ENCODE data around the gene IL1F10. TPM values are rescaled to one million over a fixed set of nuclear protein-coding genes. Genes with fewer than 3 reads are reported as not detected.

Gene IL1F10
- total RNA-seq, 4 donors from 2014 or later = 0.80 to 23.2 (median 18.3) TPM

DNA sequence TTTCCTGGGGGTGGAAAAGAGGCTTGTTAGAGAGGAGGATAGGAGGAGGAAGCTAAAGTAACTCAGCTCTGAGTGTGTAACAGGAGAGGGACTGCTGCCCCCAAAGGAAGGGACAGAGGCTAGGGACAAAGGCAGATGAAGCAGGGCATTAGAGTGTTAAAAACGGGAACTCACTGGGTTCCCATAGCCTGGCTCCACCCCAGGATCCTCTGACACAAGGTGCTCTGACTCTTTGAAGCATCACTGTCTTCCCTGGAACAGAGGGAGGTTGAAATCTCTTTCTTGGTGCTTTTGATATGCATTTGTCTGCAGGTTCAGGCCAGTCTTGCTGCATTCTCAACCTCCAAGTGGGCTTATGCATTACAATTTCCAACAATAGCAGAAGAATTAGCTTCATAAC lies 39.7 kb upstream of the IL1F10 start:
- WGBS = 0% methylated on average over 1 of the region's 1 CpG
- H3K27me3 ChIP-seq = peaks cover 52% of the 10 kb centered on the region
- no peak for DNase-seq (ENCODE audit: low spot score in 2 of 2)
- no peaks in the 10 kb centered on the region for H3K36me3 ChIP-seq
- H3K27ac ChIP-seq = no peak overlapping the region
- no peak overlapping the region for H3K4me3 ChIP-seq
- no peaks in the 10 kb centered on the region for H3K4me1 ChIP-seq
- H3K9me3 ChIP-seq = no peaks in the 10 kb centered on the region
- TF ChIP-seq POLR2A (IDR thresholded peaks at IDR 0.05) = no peak
- no peak for TF ChIP-seq POLR2AphosphoS5 (IDR thresholded peaks at IDR 0.05)
- TF ChIP-seq EP300 (IDR thresholded peaks at IDR 0.05) = no peak
- TF ChIP-seq, protein P1, sequence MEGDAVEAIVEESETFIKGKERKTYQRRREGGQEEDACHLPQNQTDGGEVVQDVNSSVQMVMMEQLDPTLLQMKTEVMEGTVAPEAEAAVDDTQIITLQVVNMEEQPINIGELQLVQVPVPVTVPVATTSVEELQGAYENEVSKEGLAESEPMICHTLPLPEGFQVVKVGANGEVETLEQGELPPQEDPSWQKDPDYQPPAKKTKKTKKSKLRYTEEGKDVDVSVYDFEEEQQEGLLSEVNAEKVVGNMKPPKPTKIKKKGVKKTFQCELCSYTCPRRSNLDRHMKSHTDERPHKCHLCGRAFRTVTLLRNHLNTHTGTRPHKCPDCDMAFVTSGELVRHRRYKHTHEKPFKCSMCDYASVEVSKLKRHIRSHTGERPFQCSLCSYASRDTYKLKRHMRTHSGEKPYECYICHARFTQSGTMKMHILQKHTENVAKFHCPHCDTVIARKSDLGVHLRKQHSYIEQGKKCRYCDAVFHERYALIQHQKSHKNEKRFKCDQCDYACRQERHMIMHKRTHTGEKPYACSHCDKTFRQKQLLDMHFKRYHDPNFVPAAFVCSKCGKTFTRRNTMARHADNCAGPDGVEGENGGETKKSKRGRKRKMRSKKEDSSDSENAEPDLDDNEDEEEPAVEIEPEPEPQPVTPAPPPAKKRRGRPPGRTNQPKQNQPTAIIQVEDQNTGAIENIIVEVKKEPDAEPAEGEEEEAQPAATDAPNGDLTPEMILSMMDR (IDR thresholded peaks at IDR 0.05) = no peak

DNA sequence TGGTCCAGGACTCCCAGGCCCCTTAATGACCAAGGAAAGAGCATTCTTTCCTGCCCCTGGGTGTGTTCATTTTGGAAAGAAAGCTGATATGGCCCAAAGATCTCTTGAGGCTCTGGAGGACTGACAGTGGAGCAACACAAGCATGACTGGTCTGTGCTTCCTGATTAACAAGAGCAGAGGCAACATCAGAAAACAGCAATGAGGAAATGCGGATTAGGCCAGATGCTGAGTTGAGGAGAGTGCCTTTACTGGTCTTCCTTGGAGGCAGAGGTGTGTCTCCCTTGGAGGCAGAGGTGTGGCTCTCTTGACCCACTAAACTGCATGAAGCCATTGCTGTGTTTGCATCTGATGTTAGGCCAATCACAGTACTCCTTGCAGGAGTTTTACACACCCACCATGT lies 35.0 kb upstream of the IL1F10 start:
- Histone ChIP-seq H3K36me3 (no peaks in the 10 kb centered on the region), H3K4me1 (no peaks in the 10 kb centered on the region), H3K27me3 (peaks cover 37% of the 10 kb centered on the region), H3K4me3 (no peak overlapping the region), H3K27ac (no peak overlapping the region), H3K9me3 (no peaks in the 10 kb centered on the region)
- no peak for TF ChIP-seq POLR2AphosphoS5 (IDR thresholded peaks at IDR 0.05)
- no peak for TF ChIP-seq POLR2A (IDR thresholded peaks at IDR 0.05)
- WGBS = 100% methylated on average over 1 of the region's 1 CpG
- no peak for DNase-seq (ENCODE audit: low spot score in 2 of 2)

DNA sequence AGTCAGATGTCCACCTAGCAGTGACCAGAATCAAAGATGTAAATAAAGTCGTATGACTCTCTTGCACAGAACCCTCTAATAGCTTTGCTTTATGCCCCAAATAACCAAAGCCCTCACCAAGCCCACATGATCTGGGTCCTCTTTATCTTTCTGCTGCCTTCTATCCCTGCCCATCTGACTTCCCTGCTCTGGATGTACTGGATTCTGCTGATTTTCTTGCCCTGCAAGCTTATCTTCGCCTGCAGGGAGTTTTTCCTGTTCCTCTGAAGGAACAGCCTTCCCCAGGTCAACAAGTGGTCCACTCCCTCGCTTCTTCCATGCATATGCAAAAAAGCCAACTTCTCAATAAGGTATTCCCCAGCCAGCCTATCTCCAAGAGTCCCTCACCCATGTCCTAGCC lies 33.8 kb upstream of the IL1F10 start:
- Histone ChIP-seq H3K27ac (no peak overlapping the region), H3K4me3 (no peak overlapping the region), H3K27me3 (peaks cover 28% of the 10 kb centered on the region), H3K36me3 (no peaks in the 10 kb centered on the region), H3K9me3 (no peaks in the 10 kb centered on the region), H3K4me1 (no peaks in the 10 kb centered on the region)
- 71% methylated on average over 3 of the region's 3 CpGs for WGBS
- TF ChIP-seq POLR2AphosphoS5 (IDR thresholded peaks at IDR 0.05) = no peak
- no peak for TF ChIP-seq EP300 (IDR thresholded peaks at IDR 0.05)
- TF ChIP-seq, protein P1 (IDR thresholded peaks at IDR 0.05) = no peak
- TF ChIP-seq POLR2A (IDR thresholded peaks at IDR 0.05) = no peak
- DNase-seq (ENCODE audit: low spot score in 2 of 2) = no peak

DNA sequence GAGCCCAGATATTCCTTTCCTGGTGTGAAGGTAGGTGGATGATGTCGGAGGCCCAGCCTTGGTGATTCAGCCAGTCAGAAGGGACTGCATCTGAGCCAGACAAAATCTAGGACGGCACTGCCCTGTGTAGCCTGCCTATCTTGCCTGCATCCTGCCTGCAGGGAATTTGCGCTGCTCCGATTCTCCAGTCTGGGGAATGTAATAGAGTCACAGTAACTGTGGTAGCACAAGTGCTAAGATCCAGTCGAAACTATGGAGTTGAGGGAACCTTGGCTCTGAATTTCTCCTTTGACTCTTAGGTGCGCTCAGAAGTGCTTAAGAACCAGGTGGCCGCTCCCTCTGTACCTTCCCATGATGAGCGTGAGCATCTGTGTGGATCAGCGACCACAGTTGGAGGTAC lies 31.0 kb upstream of the IL1F10 start:
- no peak for DNase-seq (ENCODE audit: low spot score in 2 of 2)
- Histone ChIP-seq H3K9me3 (no peaks in the 10 kb centered on the region), H3K4me3 (no peak overlapping the region), H3K27ac (no peak overlapping the region), H3K4me1 (no peaks in the 10 kb centered on the region), H3K27me3 (peaks cover 12% of the 10 kb centered on the region), H3K36me3 (no peaks in the 10 kb centered on the region)
- 89% methylated on average over 9 of the region's 9 CpGs for WGBS
- TF ChIP-seq, protein P1 (IDR thresholded peaks at IDR 0.05) = no peak
- TF ChIP-seq EP300 (IDR thresholded peaks at IDR 0.05) (no peak), POLR2AphosphoS5 (IDR thresholded peaks at IDR 0.05) (no peak), POLR2A (IDR thresholded peaks at IDR 0.05) (no peak)

DNA sequence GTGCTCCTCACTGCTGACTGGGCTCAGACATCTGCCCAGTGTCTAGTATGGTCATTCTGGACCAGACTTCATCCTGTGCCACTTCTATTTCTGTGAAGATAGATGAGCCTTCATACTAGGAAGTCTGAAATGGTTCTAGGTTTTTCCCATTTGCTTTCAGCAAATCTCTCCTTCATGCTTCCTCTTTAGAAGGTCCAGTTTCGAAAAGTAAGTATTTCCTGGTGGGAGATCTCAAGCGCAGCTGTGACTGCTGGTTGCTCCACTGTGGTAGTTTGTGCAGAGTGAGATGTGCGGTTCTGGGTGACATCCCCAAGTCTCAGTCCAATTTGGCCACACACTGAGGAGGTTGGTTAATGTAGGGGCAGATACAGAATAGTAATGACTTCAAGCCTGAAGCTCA lies 29.5 kb upstream of the IL1F10 start:
- no peaks in the 10 kb centered on the region for H3K9me3 ChIP-seq
- TF ChIP-seq, protein P1 (IDR thresholded peaks at IDR 0.05) = no peak
- TF ChIP-seq POLR2AphosphoS5 (IDR thresholded peaks at IDR 0.05) (no peak), POLR2A (IDR thresholded peaks at IDR 0.05) (no peak), EP300 (IDR thresholded peaks at IDR 0.05) (no peak)
- WGBS = 88% methylated on average over 3 of the region's 3 CpGs
- H3K4me3 ChIP-seq = no peak overlapping the region
- H3K27ac ChIP-seq = no peak overlapping the region
- DNase-seq (ENCODE audit: low spot score in 2 of 2) = no peak
- H3K4me1 ChIP-seq = no peaks in the 10 kb centered on the region
- H3K27me3 ChIP-seq = peaks cover 6% of the 10 kb centered on the region
- H3K36me3 ChIP-seq = no peaks in the 10 kb centered on the region

DNA sequence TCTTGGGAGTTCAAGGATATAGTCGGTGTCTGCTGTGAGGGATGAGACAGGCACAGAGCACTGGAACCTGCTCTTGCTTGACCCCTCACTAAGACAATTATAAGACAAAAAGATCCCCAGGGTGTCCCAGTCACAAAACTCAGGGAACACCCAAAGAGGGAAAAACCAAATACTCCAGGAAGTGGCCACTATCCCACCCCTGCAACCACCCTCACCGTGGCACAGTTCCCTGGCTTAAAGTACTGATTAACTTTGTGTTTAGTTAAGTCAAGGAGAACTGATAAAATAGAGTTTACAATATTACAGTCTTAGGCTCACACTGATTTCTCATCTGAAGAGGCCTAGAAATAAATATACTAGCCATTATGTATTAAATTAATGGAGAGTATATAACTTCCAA lies 28.6 kb upstream of the IL1F10 start:
- Histone ChIP-seq H3K27ac (no peak overlapping the region), H3K4me3 (no peak overlapping the region), H3K27me3 (peaks cover 3% of the 10 kb centered on the region), H3K4me1 (no peaks in the 10 kb centered on the region), H3K9me3 (no peaks in the 10 kb centered on the region), H3K36me3 (no peaks in the 10 kb centered on the region)
- WGBS = 95% methylated on average over 2 of the region's 2 CpGs
- DNase-seq (ENCODE audit: low spot score in 2 of 2) = no peak
- TF ChIP-seq POLR2AphosphoS5 (IDR thresholded peaks at IDR 0.05) (no peak), POLR2A (IDR thresholded peaks at IDR 0.05) (no peak), EP300 (IDR thresholded peaks at IDR 0.05) (no peak)
- TF ChIP-seq, protein P1 (IDR thresholded peaks at IDR 0.05) = no peak

Measured in suprapubic skin (tissue), 4 donors.